Glutamatergic neuron (in vitro differentiated cells): ENCODE data around the gene TBX4. TPM values are rescaled to one million over a fixed set of nuclear protein-coding genes. Genes with fewer than 3 reads are reported as not detected.

Source experiments
- DNase-seq: peaks from one replicate; pipeline ENCODE4 v3.0.0; 2022
- H3K27ac Mint-ChIP-seq: one replicate; pipeline ENCODE4 v1.8.0; 2020; ENCODE audit warnings: mild to moderate bottlenecking, mixed read lengths, inconsistent platforms; ENCODE audit not compliant: unreplicated experiment
- H3K27me3 Mint-ChIP-seq: one replicate; pipeline ENCODE4 v1.8.0; 2020; ENCODE audit warnings: mild to moderate bottlenecking, moderate library complexity, mixed read lengths, inconsistent platforms; ENCODE audit not compliant: unreplicated experiment
- H3K36me3 Mint-ChIP-seq: one replicate; pipeline ENCODE4 v1.8.0; 2020; ENCODE audit warnings: mild to moderate bottlenecking, mixed read lengths, inconsistent platforms; ENCODE audit not compliant: unreplicated experiment
- H3K4me1 Mint-ChIP-seq: one replicate; pipeline ENCODE4 v1.8.0; 2020; ENCODE audit warnings: mild to moderate bottlenecking, low read depth, mixed read lengths, inconsistent platforms; ENCODE audit not compliant: unreplicated experiment
- H3K4me3 Mint-ChIP-seq: one replicate; pipeline ENCODE4 v1.8.0; 2020; ENCODE audit warnings: mild to moderate bottlenecking, mixed read lengths, inconsistent platforms; ENCODE audit not compliant: unreplicated experiment
- H3K9me3 Mint-ChIP-seq: one replicate; pipeline ENCODE4 v1.8.0; 2020; ENCODE audit warnings: mild to moderate bottlenecking, moderate library complexity, mixed read lengths, inconsistent platforms; ENCODE audit not compliant: unreplicated experiment
- CTCF ChIP-seq: fragments of 200-600 bp; sonication (generic); IDR thresholded peaks from one replicate; pipeline ENCODE4 v1.5.0; 2021; ENCODE audit not compliant: partially characterized antibody, unreplicated experiment
- total RNA-seq: library from RNA; stranded (reverse); fragmentation: NEBNext Ultra II Directional; extraction: Animal tissue kit (Norgen Biotek cat#: 25700); gene quantifications from one replicate; pipeline ENCODE4 v1.2.1, GENCODE V29; 2021; ENCODE audit not compliant: unreplicated experiment

Gene TBX4
- total RNA-seq, 1 donor from 2014 or later = not detected

- Mint-ChIP-seq H3K4me3 (no peak overlapping the region), H3K4me1 (no peaks in the 10 kb centered on the region), H3K9me3 (peaks cover 6% of the 10 kb centered on the region), H3K36me3 (peaks cover 4% of the 10 kb centered on the region), H3K27me3 (peaks cover 8% of the 10 kb centered on the region), H3K27ac (no peak overlapping the region)
- DNase-seq = no peak
- no peak for TF ChIP-seq CTCF
Measured at GRCh38 chr17:61478026-61478789, 26.0 kb downstream of the TBX4 start.

GRCh38 chr17:61478790-61479492 lies 26.7 kb downstream of the TBX4 start:
- Mint-ChIP-seq H3K27ac (no peak overlapping the region), H3K36me3 (peaks cover 4% of the 10 kb centered on the region), H3K9me3 (peaks cover 7% of the 10 kb centered on the region), H3K27me3 (peaks cover 8% of the 10 kb centered on the region), H3K4me3 (no peak overlapping the region), H3K4me1 (peaks cover 3% of the 10 kb centered on the region)
- no peak for DNase-seq
- TF ChIP-seq CTCF = no peak

- Mint-ChIP-seq H3K9me3 (peaks cover 7% of the 10 kb centered on the region), H3K4me3 (no peak overlapping the region), H3K27ac (no peak overlapping the region), H3K36me3 (peaks cover 4% of the 10 kb centered on the region), H3K27me3 (peaks cover 8% of the 10 kb centered on the region), H3K4me1 (peaks cover 8% of the 10 kb centered on the region)
- TF ChIP-seq CTCF = no peak
- DNase-seq = no peak
Measured at GRCh38 chr17:61479493-61480413, 27.5 kb downstream of the TBX4 start.

GRCh38 chr17:61480414-61480807 lies 28.2 kb downstream of the TBX4 start:
- Mint-ChIP-seq H3K36me3 (peaks cover 4% of the 10 kb centered on the region), H3K27me3 (peaks cover 8% of the 10 kb centered on the region), H3K4me3 (no peak overlapping the region), H3K27ac (no peak overlapping the region), H3K9me3 (peaks cover 4% of the 10 kb centered on the region), H3K4me1 (peaks cover 12% of the 10 kb centered on the region)
- no peak for TF ChIP-seq CTCF
- no peak for DNase-seq
